ENCODE measurements around the gene NUMBL. TPM values are rescaled to one million over a fixed set of nuclear protein-coding genes. Genes with fewer than 3 reads are reported as not detected.

Gene NUMBL
- total RNA-seq, 4 donors from 2014 or later: 38.2 to 143 (median 45.3) TPM

GRCh38 chr19:40704491-40705361 lies 14.3 kb upstream of the NUMBL start:
- ATAC-seq (ENCODE audit: low FRiP score) (no peak), DNase-seq (ENCODE audit: low spot score) (no peak)
- no peak for TF ChIP-seq CTCF (IDR thresholded peaks at IDR 0.05)

GRCh38 chr19:40703029-40703755 lies 12.7 kb upstream of the NUMBL start:
- no peak for ATAC-seq (ENCODE audit: low FRiP score)
- TF ChIP-seq CTCF (IDR thresholded peaks at IDR 0.05): no peak
- DNase-seq (ENCODE audit: low spot score): no peak

GRCh38 chr19:40702337-40703012 lies 12.0 kb upstream of the NUMBL start:
- DNase-seq (ENCODE audit: low spot score) (no peak), ATAC-seq (ENCODE audit: low FRiP score) (no peak)
- no peak for TF ChIP-seq CTCF (IDR thresholded peaks at IDR 0.05)

GRCh38 chr19:40701758-40702157 lies 11.3 kb upstream of the NUMBL start:
- no peak for DNase-seq (ENCODE audit: low spot score)
- TF ChIP-seq CTCF (IDR thresholded peaks at IDR 0.05): no peak

GRCh38 chr19:40700083-40700482 lies 9.6 kb upstream of the NUMBL start:
- TF ChIP-seq CTCF (IDR thresholded peaks at IDR 0.05): no peak
- no peak for ATAC-seq (ENCODE audit: low FRiP score)
- DNase-seq (ENCODE audit: low spot score): no peak

More at GRCh38 chr19:40701758-40702157, 11.3 kb upstream of the NUMBL start:
- no peak for ATAC-seq (ENCODE audit: low FRiP score)

- no peak for TF ChIP-seq CTCF (IDR thresholded peaks at IDR 0.05)
- no peak for DNase-seq (ENCODE audit: low spot score)
- no peak for ATAC-seq (ENCODE audit: low FRiP score)
Measured at GRCh38 chr19:40697007-40697406, 6.6 kb upstream of the NUMBL start.

Data from omental fat pad (tissue), 4 donors.